Measurements from ENCODE around the gene EIF5AL1. TPM values are rescaled to one million over a fixed set of nuclear protein-coding genes. Genes with fewer than 3 reads are reported as not detected.
"Not testable (repeated sequence)": the region's sequence is repeated elsewhere in the genome, so short reads cannot be mapped to it uniquely, and the experiment has no call there.

Gene EIF5AL1
- total RNA-seq, 1 donor, result 0.73 TPM

- not testable (repeated sequence) for H3K4me1 ChIP-seq (ENCODE audit: insufficient read depth, low read length); H3K9me3 ChIP-seq (ENCODE audit: low read depth, low read length); H3K4me3 ChIP-seq (ENCODE audit: low read length); H3K27me3 ChIP-seq (ENCODE audit: insufficient read depth, low read length)
These were observed 5.2 kb downstream of the EIF5AL1 start for GRCh38 chr10:79517567-79517966.

GRCh38 chr10:79521751-79522150, 9.4 kb downstream of the EIF5AL1 start:
- H3K4me1 ChIP-seq (ENCODE audit: insufficient read depth, low read length); H3K9me3 ChIP-seq (ENCODE audit: low read depth, low read length); H3K4me3 ChIP-seq (ENCODE audit: low read length); H3K27me3 ChIP-seq (ENCODE audit: insufficient read depth, low read length): not testable (repeated sequence)

- H3K4me1 ChIP-seq (ENCODE audit: insufficient read depth, low read length); H3K27me3 ChIP-seq (ENCODE audit: insufficient read depth, low read length); H3K9me3 ChIP-seq (ENCODE audit: low read depth, low read length); H3K4me3 ChIP-seq (ENCODE audit: low read length): not testable (repeated sequence)
These were observed 10.1 kb downstream of the EIF5AL1 start for GRCh38 chr10:79522464-79522863.

GRCh38 chr10:79523157-79523853, 11.0 kb downstream of the EIF5AL1 start:
- H3K4me1 ChIP-seq (ENCODE audit: insufficient read depth, low read length); H3K4me3 ChIP-seq (ENCODE audit: low read length); H3K27me3 ChIP-seq (ENCODE audit: insufficient read depth, low read length); H3K9me3 ChIP-seq (ENCODE audit: low read depth, low read length): not testable (repeated sequence)

- H3K4me1 ChIP-seq (ENCODE audit: insufficient read depth, low read length); H3K27me3 ChIP-seq (ENCODE audit: insufficient read depth, low read length); H3K9me3 ChIP-seq (ENCODE audit: low read depth, low read length); H3K4me3 ChIP-seq (ENCODE audit: low read length): not testable (repeated sequence)
These were observed 12.8 kb downstream of the EIF5AL1 start for GRCh38 chr10:79525049-79525710.

GRCh38 chr10:79528261-79528660, 15.9 kb downstream of the EIF5AL1 start:
- H3K4me1 ChIP-seq (ENCODE audit: insufficient read depth, low read length); H3K27me3 ChIP-seq (ENCODE audit: insufficient read depth, low read length); H3K4me3 ChIP-seq (ENCODE audit: low read length); H3K9me3 ChIP-seq (ENCODE audit: low read depth, low read length): not testable (repeated sequence)

GRCh38 chr10:79533142-79533902, 21.0 kb downstream of the EIF5AL1 start:
- H3K4me3 ChIP-seq (ENCODE audit: low read length); H3K9me3 ChIP-seq (ENCODE audit: low read depth, low read length); H3K4me1 ChIP-seq (ENCODE audit: insufficient read depth, low read length); H3K27me3 ChIP-seq (ENCODE audit: insufficient read depth, low read length): not testable (repeated sequence)

- H3K4me1 ChIP-seq (ENCODE audit: insufficient read depth, low read length); H3K27me3 ChIP-seq (ENCODE audit: insufficient read depth, low read length): not testable (repeated sequence)
These were observed 21.5 kb downstream of the EIF5AL1 start for GRCh38 chr10:79533903-79534175.

GRCh38 chr10:79538311-79538710, 26.0 kb downstream of the EIF5AL1 start:
- H3K9me3 ChIP-seq (ENCODE audit: low read depth, low read length); H3K4me1 ChIP-seq (ENCODE audit: insufficient read depth, low read length); H3K27me3 ChIP-seq (ENCODE audit: insufficient read depth, low read length); H3K4me3 ChIP-seq (ENCODE audit: low read length): not testable (repeated sequence)

More at GRCh38 chr10:79533903-79534175, 21.5 kb downstream of the EIF5AL1 start:
- H3K9me3 ChIP-seq (ENCODE audit: low read depth, low read length); H3K4me3 ChIP-seq (ENCODE audit: low read length): not testable (repeated sequence)

- not testable (repeated sequence) for H3K27me3 ChIP-seq (ENCODE audit: insufficient read depth, low read length); H3K4me1 ChIP-seq (ENCODE audit: insufficient read depth, low read length); H3K4me3 ChIP-seq (ENCODE audit: low read length); H3K9me3 ChIP-seq (ENCODE audit: low read depth, low read length)
These were observed 28.6 kb downstream of the EIF5AL1 start for GRCh38 chr10:79540930-79541329.

GRCh38 chr10:79542626-79543025, 30.3 kb downstream of the EIF5AL1 start:
- Histone ChIP-seq H3K27me3 (ENCODE audit: insufficient read depth, low read length) (no peaks in the 10 kb centered on the region), H3K9me3 (ENCODE audit: low read depth, low read length) (no peaks in the 10 kb centered on the region), H3K4me3 (ENCODE audit: low read length) (no peak overlapping the region)

GRCh38 chr10:79544408-79544807, 32.1 kb downstream of the EIF5AL1 start:
- H3K4me1 ChIP-seq (ENCODE audit: insufficient read depth, low read length); H3K4me3 ChIP-seq (ENCODE audit: low read length); H3K27me3 ChIP-seq (ENCODE audit: insufficient read depth, low read length); H3K9me3 ChIP-seq (ENCODE audit: low read depth, low read length): not testable (repeated sequence)

More at GRCh38 chr10:79542626-79543025, 30.3 kb downstream of the EIF5AL1 start:
- peaks cover 9% of the 10 kb centered on the region for H3K4me1 ChIP-seq (ENCODE audit: insufficient read depth, low read length)

- H3K4me3 ChIP-seq (ENCODE audit: low read length); H3K4me1 ChIP-seq (ENCODE audit: insufficient read depth, low read length); H3K27me3 ChIP-seq (ENCODE audit: insufficient read depth, low read length); H3K9me3 ChIP-seq (ENCODE audit: low read depth, low read length): not testable (repeated sequence)
These were observed 32.8 kb downstream of the EIF5AL1 start for GRCh38 chr10:79544926-79545659.

GRCh38 chr10:79547128-79547527, 34.8 kb downstream of the EIF5AL1 start:
- H3K4me1 ChIP-seq (ENCODE audit: insufficient read depth, low read length); H3K4me3 ChIP-seq (ENCODE audit: low read length); H3K9me3 ChIP-seq (ENCODE audit: low read depth, low read length); H3K27me3 ChIP-seq (ENCODE audit: insufficient read depth, low read length): not testable (repeated sequence)

GRCh38 chr10:79547973-79548372, 35.6 kb downstream of the EIF5AL1 start:
- H3K4me3 ChIP-seq (ENCODE audit: low read length), result no peak overlapping the region
- H3K27me3 ChIP-seq (ENCODE audit: insufficient read depth, low read length), result no peaks in the 10 kb centered on the region
- peaks cover under 1% of the 10 kb centered on the region for H3K4me1 ChIP-seq (ENCODE audit: insufficient read depth, low read length)
- no peaks in the 10 kb centered on the region for H3K9me3 ChIP-seq (ENCODE audit: low read depth, low read length)

Data from mononuclear cell (primary cell).